Activated CD8-positive, alpha-beta memory T cell treated with anti-CD3 and anti-CD28 coated beads for 24 hours (primary cell): Measurements from ENCODE around the gene TCF25.

Source experiments
- DNase-seq: peaks from one replicate; pipeline ENCODE4 v3.0.0-alpha.2; 2020

The TCF25 gene

DNA sequence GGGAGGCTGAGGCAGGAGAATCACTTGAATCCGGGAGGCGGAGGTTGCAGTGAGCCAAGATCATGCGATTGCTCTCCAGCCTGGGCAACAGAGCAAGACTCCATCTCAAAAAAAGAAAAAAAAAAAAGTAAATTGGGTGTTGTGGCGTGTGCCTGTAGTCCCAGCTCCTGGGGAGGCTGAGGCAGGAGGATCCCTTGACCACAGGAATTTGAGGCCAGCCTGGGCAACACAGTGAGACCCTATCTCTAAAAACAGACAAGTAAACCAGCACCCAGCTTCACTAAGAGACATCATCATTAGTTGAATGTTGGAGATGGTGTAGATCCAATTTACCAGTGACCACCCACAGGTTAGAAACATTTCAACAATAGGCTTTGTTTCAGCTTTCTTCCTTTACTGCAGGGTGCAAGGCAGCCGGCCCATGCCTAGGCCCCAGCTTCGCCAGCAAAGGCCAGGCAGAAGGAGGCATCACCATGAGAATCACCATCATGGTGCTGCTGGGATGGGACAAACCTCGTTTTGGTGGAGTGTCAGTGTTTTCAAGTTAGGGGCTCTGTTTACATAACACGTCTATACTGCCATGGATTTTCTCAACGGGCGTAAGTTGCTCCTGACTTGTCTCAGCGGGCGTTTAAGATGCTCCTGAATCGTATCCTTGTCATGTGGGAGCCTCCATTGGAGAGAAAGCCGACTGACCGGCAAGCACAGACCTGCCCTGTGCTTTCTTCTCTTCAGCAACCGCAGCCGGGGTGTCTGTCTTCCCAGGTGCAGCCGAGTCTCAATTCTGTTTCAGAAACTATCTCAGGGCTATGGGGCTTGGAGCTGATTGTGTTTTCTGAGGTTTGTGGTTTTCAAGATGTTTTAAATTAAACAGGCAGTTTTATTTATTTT is 7.3 kb downstream of the TCF25 start:
- no peak for DNase-seq

DNA sequence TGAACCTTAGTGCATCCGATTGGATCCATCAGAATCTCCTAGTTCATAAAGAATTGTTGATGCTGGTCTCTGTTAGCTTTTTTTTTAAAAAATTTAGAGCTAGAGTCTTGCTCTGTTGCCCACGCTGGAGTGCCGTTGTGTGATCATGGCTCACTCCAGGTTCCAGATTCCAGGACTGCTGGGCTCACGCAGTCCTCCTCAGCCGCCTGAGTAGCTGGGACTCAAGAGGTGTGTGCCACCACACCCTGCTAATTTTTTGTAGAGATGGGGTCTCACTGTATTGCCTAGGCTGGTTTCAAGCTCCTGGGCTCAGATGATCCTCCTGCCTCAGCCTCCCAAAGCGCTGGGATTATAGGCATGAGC is 8.0 kb downstream of the TCF25 start:
- no peak for DNase-seq

DNA sequence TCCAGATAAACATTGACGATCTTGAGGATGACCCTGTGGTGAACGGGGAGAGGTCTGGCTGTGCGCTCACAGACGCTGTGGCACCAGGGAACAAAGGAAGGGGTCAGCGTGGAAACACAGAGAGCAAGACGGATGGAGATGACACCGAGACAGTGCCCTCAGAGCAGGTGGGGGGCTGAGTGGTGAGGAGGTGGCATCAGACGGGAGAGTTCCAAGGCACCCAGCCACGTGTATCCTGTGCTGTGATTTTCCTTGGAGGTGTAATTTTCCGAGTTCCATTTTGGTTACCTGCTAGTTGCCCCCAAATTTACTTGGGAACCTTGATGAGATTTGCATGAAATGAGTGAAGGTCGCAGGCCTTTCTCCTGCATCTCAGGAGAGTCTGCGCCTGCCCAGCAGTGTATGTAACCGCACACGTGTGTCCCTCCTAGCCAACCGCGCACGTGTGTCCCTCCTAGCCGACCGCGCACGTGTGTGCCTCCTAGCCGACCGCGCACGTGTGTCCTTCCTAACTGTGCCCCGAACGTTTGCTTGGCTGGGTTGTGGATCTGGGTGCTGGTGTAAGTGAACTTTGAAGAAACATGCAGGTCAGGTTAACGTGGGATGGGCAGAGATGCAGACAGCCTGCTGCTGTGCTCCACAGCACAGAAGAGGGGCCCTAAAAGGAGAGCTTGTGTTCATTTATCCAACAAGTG is 10.1 kb downstream of the TCF25 start:
- no peak for DNase-seq

- no peak for DNase-seq
Observed at GRCh38 chr16:89884041-89884421, 10.6 kb downstream of the TCF25 start.

DNA sequence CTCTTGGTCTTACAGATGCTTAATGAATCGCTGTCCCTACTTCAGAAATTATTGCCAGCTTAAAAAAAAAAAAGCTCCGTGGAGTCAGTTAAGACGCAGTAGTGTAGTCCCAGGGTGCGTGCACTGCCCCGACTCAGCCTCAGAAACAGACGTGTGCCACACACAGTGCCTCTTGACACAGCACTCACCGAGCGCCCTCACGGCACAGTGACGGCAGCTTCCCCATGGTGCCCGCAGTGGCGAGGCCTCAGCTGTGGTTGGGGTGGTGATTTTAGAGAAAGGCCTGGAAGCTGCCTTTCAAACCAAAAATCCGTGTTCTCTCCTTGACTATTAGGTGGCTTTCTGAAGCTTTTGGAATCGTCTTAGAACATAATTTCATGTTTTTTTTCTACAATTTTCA is 13.9 kb downstream of the TCF25 start:
- DNase-seq, result no peak

DNA sequence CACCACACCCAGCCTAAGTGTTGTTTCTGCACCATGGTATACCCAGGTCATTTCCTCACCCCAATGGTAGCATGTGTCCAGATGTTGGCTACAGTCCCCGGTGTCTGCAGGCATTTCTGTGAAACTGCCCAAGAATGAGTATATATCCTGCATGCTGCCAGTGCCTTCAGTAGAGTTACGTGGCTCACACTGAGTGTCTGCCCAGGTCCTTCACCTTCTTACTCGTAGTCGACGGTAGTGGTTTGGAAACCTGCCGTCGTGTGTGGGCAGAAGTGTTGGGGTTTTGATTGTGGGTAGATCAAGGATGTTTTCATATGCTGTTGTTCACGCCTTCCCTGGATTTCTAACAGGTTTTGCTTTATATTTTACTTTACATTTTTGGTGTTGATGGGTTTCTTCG is 16.8 kb downstream of the TCF25 start:
- no peak for DNase-seq

- DNase-seq, result no peak
Observed at GRCh38 chr16:89890886-89891657, 17.7 kb downstream of the TCF25 start.

DNA sequence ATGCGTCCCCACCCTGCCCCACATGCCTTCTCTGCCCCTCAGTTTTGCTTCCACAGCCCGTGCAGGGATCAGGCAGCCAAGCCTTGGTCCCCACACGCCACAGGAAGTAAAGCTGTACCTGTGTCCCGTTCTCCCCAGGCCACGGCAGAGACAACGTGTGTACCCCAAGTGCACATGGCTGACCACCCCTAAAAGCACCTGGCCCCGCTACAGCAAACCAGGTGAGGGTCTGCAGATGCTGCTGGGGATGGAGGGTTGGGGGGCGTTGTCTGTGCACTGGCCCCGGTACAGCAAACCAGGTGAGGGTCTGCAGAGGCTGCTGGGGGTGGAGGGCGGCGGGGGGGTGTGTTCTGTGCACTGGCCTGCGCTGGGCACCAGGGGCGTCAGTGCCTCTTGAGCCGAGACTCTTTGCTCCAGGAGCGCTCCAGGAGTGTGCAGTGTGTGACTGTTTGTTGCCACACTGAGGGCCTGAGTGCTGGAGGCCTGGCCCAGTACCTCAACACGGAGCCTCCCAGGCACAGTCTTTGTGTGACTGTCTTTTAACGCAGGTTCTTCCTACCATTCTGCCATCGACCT is 18.8 kb downstream of the TCF25 start:
- DNase-seq, result no peak

DNA sequence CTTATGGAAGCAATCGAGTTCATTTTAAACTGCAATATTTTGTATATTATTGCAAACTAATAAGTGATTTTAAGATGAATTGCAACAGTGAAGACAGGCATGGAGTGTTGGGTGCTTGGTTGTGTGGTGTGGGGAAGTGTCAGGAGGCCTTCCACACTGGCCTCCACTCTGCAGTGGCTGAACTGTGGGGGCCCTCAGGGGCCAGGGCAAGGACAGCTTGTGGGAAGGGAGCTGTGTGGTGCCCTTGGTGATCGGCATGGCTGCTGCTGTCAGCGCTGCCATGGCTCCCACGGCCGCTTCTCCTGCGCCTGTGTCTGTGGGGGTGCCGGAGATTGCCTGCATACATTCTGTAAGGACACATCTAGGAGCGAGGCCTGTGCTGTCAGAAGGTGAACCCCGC is 19.2 kb downstream of the TCF25 start:
- DNase-seq, result no peak

DNA sequence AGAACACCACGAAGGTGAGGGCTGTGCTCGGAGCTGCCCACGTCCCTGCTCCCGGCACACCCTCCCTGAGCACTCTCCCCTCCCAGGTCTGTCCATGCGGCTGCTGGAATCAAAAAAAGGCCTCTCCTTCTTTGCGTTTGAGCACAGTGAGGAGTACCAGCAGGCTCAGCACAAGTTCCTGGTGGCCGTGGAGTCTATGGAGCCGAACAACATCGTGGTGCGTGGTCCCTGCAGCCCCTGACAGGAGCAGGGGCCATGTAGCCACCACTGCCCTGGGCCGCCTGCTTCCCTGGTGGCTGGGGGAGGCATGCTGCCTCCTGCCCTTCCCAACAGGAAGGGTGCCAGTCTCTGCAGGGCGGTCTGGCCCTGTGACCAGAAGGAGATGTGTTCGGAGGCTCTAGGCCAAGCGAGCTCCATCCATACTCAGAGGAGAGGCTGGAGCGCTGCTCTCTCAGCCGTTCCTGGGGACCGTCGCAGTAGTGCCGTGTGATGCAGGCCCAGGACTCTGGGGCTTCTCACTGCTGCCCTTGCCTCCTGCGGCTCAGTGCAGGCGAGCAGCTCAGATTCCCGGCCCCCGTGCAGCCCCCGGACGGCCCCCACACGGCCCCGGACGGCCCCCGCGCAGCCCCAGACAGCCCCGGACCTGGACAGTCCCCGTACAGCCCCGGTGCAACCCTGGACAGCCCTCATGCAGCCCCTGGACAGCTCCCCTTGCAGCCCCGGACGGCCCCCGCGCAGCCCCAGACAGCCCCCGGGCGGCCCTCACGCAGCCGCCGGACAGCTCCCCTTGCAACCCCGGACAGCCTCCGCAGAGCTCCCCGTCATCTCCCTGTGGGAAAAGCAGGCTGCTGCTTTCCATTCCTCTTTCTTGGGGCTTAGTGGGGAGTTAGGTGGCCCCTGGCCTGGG is 20.5 kb downstream of the TCF25 start:
- DNase-seq, result no peak

- no peak for DNase-seq
Observed at GRCh38 chr16:89895482-89896250, 22.3 kb downstream of the TCF25 start.

DNA sequence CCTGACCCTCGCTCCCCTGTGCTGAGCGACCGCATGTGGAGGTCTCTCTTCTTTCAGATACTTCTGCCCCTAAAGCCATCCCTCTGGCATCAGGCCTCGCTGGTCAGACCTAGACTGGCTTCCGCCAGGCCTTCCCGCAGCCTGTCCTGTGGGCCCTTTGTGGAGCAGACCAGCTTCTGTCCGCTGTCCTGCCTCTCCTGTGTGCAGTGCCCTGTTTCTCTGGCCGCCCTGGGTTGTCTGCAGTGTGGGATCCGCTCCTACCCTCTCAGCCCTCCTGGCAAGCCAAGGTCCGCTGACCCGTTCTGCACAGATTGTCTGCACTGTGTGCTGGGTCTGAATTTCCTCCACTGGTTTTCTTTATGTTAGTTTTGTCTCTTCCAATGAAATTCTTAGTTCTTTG is 23.8 kb downstream of the TCF25 start:
- no peak for DNase-seq

- no peak for DNase-seq
Observed at GRCh38 chr16:89898201-89898967, 25.0 kb downstream of the TCF25 start.

GRCh38 chr16:89899879-89900481 is 26.6 kb downstream of the TCF25 start:
- DNase-seq, result no peak

DNA sequence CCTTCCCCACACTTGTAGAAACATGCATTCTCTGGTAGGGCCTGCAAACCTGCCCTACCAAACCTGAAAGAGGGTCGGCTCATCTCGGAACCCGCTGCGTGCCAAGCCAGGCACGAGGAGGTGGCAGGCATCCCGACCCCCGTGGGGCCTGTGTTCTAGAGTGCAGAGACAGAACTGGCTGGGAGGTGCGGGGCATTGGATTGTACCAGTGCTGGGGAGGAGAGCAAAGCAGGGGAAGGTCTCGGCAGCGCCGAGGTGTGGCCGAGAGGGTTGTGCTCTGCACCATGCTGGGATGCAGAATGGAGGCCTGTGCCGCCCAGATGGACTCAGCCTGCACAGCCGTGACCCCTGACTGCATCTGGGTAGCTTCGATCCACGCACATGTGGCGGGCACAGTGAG is 27.5 kb downstream of the TCF25 start:
- DNase-seq, result no peak

GRCh38 chr16:89902980-89903379 is 29.6 kb downstream of the TCF25 start:
- no peak for DNase-seq

DNA sequence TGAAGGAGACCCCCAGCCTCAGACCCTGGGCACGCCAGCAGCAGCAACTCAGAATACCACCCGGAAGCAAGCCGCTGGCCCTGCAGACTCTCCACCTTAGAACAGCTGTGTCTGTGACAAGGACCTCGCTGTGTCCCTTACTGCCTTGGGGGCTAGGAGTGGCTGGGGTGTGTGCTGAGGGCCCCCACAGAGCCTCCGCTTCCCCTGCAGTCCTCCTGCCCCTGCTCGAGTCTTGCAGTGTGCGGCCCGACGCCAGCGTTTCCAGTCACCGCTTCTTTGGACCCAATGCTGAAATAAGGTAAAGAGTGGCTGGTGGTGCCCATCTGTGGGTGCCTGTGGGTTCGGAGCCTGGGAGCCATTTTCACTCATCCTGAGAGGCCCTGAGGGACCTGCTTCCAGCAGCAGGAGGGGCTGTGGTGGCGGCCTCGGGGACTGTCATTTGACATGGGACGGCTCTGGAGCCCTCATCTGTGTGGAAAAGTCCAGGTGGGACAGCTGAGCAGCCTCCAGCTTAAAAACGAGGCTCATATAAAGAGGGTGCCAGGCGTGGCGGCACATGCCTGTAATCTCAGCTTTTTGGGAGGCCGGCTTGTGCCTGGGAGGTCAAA is 30.6 kb downstream of the TCF25 start:
- no peak for DNase-seq

DNA sequence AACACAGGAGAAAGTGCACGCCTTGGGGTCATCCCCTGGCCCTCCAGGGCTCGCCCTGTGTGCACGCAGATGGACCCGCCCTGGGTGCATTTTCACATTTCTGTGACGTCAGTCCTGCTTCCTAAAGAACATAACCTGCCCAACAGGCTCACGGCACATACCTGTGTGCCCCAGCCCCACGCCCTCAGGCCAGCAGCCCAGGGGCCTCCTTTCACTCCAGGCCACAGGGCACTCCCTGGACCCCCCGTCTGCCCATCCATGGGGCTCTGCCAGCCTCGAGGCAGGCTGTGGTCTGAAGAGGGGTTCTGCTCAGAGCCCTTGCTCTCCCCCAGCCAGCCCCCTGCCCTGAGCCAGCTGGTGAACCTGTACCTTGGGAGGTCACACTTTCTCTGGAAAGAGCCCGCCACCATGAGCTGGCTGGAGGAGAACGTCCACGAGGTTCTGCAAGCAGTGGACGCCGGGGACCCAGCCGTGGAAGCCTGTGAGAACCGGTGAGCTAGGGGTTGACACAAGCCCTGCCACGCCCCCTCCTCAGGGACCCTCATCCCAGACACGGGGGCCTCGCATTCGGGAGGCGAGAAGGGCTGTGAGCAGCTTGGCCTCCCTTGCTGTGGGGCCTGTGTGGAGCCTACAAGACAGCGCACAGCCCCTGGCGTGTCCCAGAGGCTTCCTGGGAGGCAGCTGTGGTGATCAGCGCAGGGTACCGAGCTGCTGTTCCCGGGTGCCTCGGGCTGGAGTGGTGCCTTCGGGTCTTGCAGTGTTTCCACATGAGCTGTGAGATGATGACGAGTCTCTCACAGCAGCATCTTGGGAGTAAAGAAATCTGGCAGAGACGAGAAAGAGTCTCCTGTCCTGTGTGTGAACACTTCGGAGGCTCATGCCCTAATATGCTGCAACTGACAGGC is 31.5 kb downstream of the TCF25 start:
- DNase-seq, result no peak
